ENCODE results near the gene CDH4.

Gene CDH4

GRCh38 chr20:61355585-61355984 is 103.5 kb downstream of the CDH4 start (continued):
- TF ChIP-seq ZNF324 (tag by site-specific recombination; IDR thresholded peaks at IDR 0.05), result no peak
- no peak for TF ChIP-seq PRDM4 (tag by site-specific recombination; IDR thresholded peaks at IDR 0.05)
- TF ChIP-seq ZBTB11 (tag by site-specific recombination; conservative IDR thresholded peaks at IDR 0.05; ENCODE audit: low read depth), result no peak
- no peak for TF ChIP-seq PRDM6 (tag by site-specific recombination; IDR thresholded peaks at IDR 0.05)

DNA sequence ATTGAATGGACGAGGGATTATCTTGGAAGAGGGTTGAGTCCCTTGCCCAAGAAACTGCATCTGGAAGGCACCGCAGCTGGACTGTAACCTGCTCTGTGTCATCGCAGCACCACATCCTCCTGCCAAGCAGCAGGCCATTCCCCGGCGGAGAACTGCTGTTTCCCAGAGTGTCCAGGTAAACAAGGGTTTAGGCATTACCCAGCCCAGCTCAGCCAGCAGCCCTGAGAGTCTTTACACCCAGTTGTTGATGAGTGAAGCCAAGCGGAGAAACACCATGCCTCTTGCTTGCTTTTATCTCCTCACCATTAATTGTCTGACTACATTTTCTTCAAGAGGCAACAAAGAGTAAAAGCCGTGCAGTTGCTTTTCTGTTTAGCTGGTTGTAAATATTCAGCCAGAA is 104.1 kb downstream of the CDH4 start:
- Histone ChIP-seq H3K4me3 (ENCODE audit: low read depth, low read length) (no peak overlapping the region), H3K36me3 (ENCODE audit: control insufficient read depth in 2 of 2, insufficient read depth in 1 of 2, low read length in 2 of 2) (no peaks in the 10 kb centered on the region), H3K4me1 (ENCODE audit: control insufficient read depth, insufficient read depth, low read length) (no peaks in the 10 kb centered on the region), H3K9me3 (ENCODE audit: control insufficient read depth, insufficient read depth, low read depth, low read length) (no peaks in the 10 kb centered on the region), H3K27ac (ENCODE audit: extremely low read depth, low read depth, low read length) (no peak overlapping the region)
- TF ChIP-seq ZNF658 (tag by site-specific recombination; IDR thresholded peaks at IDR 0.05) (no peak), ZNF266 (tag by site-specific recombination; IDR thresholded peaks at IDR 0.05; ENCODE audit: low read depth) (no peak)
- TF ChIP-seq, protein P1, sequence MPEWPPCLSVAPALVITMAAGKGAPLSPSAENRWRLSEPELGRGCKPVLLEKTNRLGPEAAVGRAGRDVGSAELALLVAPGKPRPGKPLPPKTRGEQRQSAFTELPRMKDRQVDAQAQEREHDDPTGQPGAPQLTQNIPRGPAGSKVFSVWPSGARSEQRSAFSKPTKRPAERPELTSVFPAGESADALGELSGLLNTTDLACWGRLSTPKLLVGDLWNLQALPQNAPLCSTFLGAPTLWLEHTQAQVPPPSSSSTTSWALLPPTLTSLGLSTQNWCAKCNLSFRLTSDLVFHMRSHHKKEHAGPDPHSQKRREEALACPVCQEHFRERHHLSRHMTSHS (tag by site-specific recombination; IDR thresholded peaks at IDR 0.05), result no peak
- CTCF ChIA-PET, result no interaction called here
- POLR2A ChIA-PET, result no interaction called here

GRCh38 chr20:61357119-61357518 is 105.1 kb downstream of the CDH4 start:
- ChIA-PET POLR2A (no interaction called here), CTCF (interaction anchor here (0.6 kb wide), 1 partner anchor 347 kb away, joined by 3 read pairs; no protein-coding TSS in a partner anchor)
- H3K27ac ChIP-seq (ENCODE audit: extremely low read depth, low read depth, low read length), result no peak overlapping the region
- H3K9me3 ChIP-seq (ENCODE audit: control insufficient read depth, insufficient read depth, low read depth, low read length), result no peaks in the 10 kb centered on the region
- H3K36me3 ChIP-seq (ENCODE audit: control insufficient read depth in 2 of 2, insufficient read depth in 1 of 2, low read length in 2 of 2), result no peaks in the 10 kb centered on the region
- no peak overlapping the region for H3K4me3 ChIP-seq (ENCODE audit: low read depth, low read length)
- H3K4me1 ChIP-seq (ENCODE audit: control insufficient read depth, insufficient read depth, low read length), result no peaks in the 10 kb centered on the region
- TF ChIP-seq IKZF3 (tag by site-specific recombination; IDR thresholded peaks at IDR 0.05), result no peak
- TF ChIP-seq ZNF830 (tag by site-specific recombination; IDR thresholded peaks at IDR 0.05; ENCODE audit: low read depth), result no peak
- TF ChIP-seq PRDM2 (tag by site-specific recombination; IDR thresholded peaks at IDR 0.05; ENCODE audit: borderline replicate concordance), result no peak
- TF ChIP-seq, protein P2, sequence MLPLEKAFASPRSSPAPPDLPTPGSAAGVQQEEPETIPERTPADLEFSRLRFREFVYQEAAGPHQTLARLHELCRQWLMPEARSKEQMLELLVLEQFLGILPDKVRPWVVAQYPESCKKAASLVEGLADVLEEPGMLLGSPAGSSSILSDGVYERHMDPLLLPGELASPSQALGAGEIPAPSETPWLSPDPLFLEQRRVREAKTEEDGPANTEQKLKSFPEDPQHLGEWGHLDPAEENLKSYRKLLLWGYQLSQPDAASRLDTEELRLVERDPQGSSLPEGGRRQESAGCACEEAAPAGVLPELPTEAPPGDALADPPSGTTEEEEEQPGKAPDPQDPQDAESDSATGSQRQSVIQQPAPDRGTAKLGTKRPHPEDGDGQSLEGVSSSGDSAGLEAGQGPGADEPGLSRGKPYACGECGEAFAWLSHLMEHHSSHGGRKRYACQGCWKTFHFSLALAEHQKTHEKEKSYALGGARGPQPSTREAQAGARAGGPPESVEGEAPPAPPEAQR (tag by site-specific recombination; IDR thresholded peaks at IDR 0.05), result no peak
- TF ChIP-seq KLF1 (tag by site-specific recombination; IDR thresholded peaks at IDR 0.05), result no peak
- TF ChIP-seq ZNF157 (tag by site-specific recombination; IDR thresholded peaks at IDR 0.05), result no peak
- TF ChIP-seq GLI2 (tag by site-specific recombination; IDR thresholded peaks at IDR 0.05; ENCODE audit: borderline replicate concordance, low read depth), result no peak
- no peak for TF ChIP-seq ZFP69B (tag by site-specific recombination; IDR thresholded peaks at IDR 0.05)
